ENCODE data around the gene CHMP2A. TPM values are rescaled to one million over a fixed set of nuclear protein-coding genes. Genes with fewer than 3 reads are reported as not detected.

The CHMP2A gene
- total RNA-seq, 1 experiment from 2014 or later, result 191 TPM

- peaks cover 34% of the 10 kb centered on the region for H3K4me1 ChIP-seq (ENCODE audit: control insufficient read depth, insufficient read depth, low read length)
- BruUV-seq (replicated peaks), result no TSS peak
- no peaks in the 10 kb centered on the region for H3K9me3 ChIP-seq (ENCODE audit: control insufficient read depth, insufficient read depth, low read depth, low read length)
- DNase-seq (ENCODE audit: low read depth, low spot score) (no peak), ATAC-seq (peak; percentile 52)
- peak overlapping the region; percentile 99 for H3K27ac ChIP-seq (ENCODE audit: low read length)
- in situ Hi-C loops (cut with HindIII; ENCODE audit: low pct_unique_long_range_greater_than_20kb, low sequenced_read_pairs) (no loop called here), intact Hi-C loops (cut with micrococcal nuclease; ENCODE audit: unreplicated experiment) (loop anchor here (1.0 kb wide), 1 partner anchor 36 kb away; the partner anchor contains the start of gene CHMP2A)
- no peaks in the 10 kb centered on the region for H3K27me3 ChIP-seq (ENCODE audit: control insufficient read depth, insufficient read depth, low read length)
- peak overlapping the region; percentile 72 to 98 for H3K4me3 ChIP-seq (ENCODE audit: low read depth in 2 of 2, low read length in 2 of 2)
- ChIA-PET CTCF (interaction anchor here (0.5 to 3.0 kb wide), 2 partner anchors 13 to 25 kb away, joined by 4 to 11 read pairs; partner anchors contain the start of gene TRIM28), POLR2A (interaction anchor here (1.6 kb wide), 1 partner anchor 25 kb away, joined by 7 read pairs; the partner anchor contains the start of gene TRIM28)
- peaks cover 3% of the 10 kb centered on the region; the same call in 1 of the 2 replicates for H3K36me3 ChIP-seq (ENCODE audit: control insufficient read depth, insufficient read depth, low read length)
- no peak for TF ChIP-seq TCF7L2 (IDR thresholded peaks at IDR 0.05; ENCODE audit: low read depth, low read length)
- TF ChIP-seq SIN3A (IDR thresholded peaks at IDR 0.05; ENCODE audit: borderline replicate concordance, insufficient read depth, low read depth, low read length), result no peak
- TF ChIP-seq POLR2AphosphoS5 (IDR thresholded peaks at IDR 0.05; ENCODE audit: low read depth, low read length), result no peak
- TF ChIP-seq, protein P1, sequence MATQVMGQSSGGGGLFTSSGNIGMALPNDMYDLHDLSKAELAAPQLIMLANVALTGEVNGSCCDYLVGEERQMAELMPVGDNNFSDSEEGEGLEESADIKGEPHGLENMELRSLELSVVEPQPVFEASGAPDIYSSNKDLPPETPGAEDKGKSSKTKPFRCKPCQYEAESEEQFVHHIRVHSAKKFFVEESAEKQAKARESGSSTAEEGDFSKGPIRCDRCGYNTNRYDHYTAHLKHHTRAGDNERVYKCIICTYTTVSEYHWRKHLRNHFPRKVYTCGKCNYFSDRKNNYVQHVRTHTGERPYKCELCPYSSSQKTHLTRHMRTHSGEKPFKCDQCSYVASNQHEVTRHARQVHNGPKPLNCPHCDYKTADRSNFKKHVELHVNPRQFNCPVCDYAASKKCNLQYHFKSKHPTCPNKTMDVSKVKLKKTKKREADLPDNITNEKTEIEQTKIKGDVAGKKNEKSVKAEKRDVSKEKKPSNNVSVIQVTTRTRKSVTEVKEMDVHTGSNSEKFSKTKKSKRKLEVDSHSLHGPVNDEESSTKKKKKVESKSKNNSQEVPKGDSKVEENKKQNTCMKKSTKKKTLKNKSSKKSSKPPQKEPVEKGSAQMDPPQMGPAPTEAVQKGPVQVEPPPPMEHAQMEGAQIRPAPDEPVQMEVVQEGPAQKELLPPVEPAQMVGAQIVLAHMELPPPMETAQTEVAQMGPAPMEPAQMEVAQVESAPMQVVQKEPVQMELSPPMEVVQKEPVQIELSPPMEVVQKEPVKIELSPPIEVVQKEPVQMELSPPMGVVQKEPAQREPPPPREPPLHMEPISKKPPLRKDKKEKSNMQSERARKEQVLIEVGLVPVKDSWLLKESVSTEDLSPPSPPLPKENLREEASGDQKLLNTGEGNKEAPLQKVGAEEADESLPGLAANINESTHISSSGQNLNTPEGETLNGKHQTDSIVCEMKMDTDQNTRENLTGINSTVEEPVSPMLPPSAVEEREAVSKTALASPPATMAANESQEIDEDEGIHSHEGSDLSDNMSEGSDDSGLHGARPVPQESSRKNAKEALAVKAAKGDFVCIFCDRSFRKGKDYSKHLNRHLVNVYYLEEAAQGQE (IDR thresholded peaks at IDR 0.05; ENCODE audit: insufficient read depth in 1 of 2, low read depth in 2 of 2, low read length in 1 of 2), result no peak
- TF ChIP-seq, protein P2, sequence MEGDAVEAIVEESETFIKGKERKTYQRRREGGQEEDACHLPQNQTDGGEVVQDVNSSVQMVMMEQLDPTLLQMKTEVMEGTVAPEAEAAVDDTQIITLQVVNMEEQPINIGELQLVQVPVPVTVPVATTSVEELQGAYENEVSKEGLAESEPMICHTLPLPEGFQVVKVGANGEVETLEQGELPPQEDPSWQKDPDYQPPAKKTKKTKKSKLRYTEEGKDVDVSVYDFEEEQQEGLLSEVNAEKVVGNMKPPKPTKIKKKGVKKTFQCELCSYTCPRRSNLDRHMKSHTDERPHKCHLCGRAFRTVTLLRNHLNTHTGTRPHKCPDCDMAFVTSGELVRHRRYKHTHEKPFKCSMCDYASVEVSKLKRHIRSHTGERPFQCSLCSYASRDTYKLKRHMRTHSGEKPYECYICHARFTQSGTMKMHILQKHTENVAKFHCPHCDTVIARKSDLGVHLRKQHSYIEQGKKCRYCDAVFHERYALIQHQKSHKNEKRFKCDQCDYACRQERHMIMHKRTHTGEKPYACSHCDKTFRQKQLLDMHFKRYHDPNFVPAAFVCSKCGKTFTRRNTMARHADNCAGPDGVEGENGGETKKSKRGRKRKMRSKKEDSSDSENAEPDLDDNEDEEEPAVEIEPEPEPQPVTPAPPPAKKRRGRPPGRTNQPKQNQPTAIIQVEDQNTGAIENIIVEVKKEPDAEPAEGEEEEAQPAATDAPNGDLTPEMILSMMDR (IDR thresholded peaks at IDR 0.05), result peak; percentile 78; the same call in 1 of the 2 replicates
Observed at GRCh38 chr19:58519087-58519354, 35.9 kb downstream of the CHMP2A start.

- BruUV-seq (replicated peaks), result no TSS peak
- intact Hi-C loops (cut with micrococcal nuclease; ENCODE audit: unreplicated experiment), result loop anchor here (1.0 kb wide), 1 partner anchor 37 kb away; the partner anchor contains the start of gene CHMP2A
- ChIA-PET CTCF (interaction anchor here (0.5 to 3.0 kb wide), 2 partner anchors 16 to 25 kb away, joined by 3 to 11 read pairs; partner anchors contain the start of gene TRIM28), POLR2A (interaction anchor here (0.6 to 1.6 kb wide), 2 partner anchors 25 to 671 kb away, joined by 4 to 7 read pairs; partner anchors contain the start of gene TRIM28)
- in situ Hi-C loops (cut with HindIII; ENCODE audit: low pct_unique_long_range_greater_than_20kb, low sequenced_read_pairs), result no loop called here
- Histone ChIP-seq H3K36me3 (ENCODE audit: control insufficient read depth, insufficient read depth, low read length) (peaks cover 3% of the 10 kb centered on the region; the same call in 1 of the 2 replicates), H3K27ac (ENCODE audit: low read length) (peak overlapping the region; percentile 99), H3K9me3 (ENCODE audit: control insufficient read depth, insufficient read depth, low read depth, low read length) (no peaks in the 10 kb centered on the region), H3K27me3 (ENCODE audit: control insufficient read depth, insufficient read depth, low read length) (no peaks in the 10 kb centered on the region), H3K4me1 (ENCODE audit: control insufficient read depth, insufficient read depth, low read length) (peaks cover 37% of the 10 kb centered on the region), H3K4me3 (ENCODE audit: low read depth in 2 of 2, low read length in 2 of 2) (peak overlapping the region; percentile 72 to 98)
- DNase-seq (ENCODE audit: low read depth, low spot score), result no peak
- TF ChIP-seq, protein P1 (IDR thresholded peaks at IDR 0.05; ENCODE audit: insufficient read depth in 1 of 2, low read depth in 2 of 2, low read length in 1 of 2), result no peak
- TF ChIP-seq SIN3A (IDR thresholded peaks at IDR 0.05; ENCODE audit: borderline replicate concordance, insufficient read depth, low read depth, low read length) (no peak), TCF7L2 (IDR thresholded peaks at IDR 0.05; ENCODE audit: low read depth, low read length) (no peak), POLR2AphosphoS5 (IDR thresholded peaks at IDR 0.05; ENCODE audit: low read depth, low read length) (no peak)
- TF ChIP-seq, protein P2 (IDR thresholded peaks at IDR 0.05), result no peak
- no peak for ATAC-seq
Observed at GRCh38 chr19:58518256-58519086, 36.4 kb downstream of the CHMP2A start.
